K562 (cell line): ENCODE results near the gene ZNF597. TPM values are rescaled to one million over a fixed set of nuclear protein-coding genes. Genes with fewer than 3 reads are reported as not detected.

Source experiments
- ATF3 ChIP-seq, 2 experiments: fragments of 450-650 bp in 1 of 2; sonication (generic) in 1 of 2; formaldehyde crosslinking in 1 of 2; IDR thresholded peaks in 1 of 2; conservative IDR thresholded peaks in 1 of 2; 2 replicates each; pipeline versions ENCODE4 v1.6.1 to v1.8.1; 2016 to 2023; ENCODE audit warnings: mild to moderate bottlenecking in 2 of 2, moderate library complexity in 2 of 2, inconsistent platforms in 1 of 2, missing genetic modification reagents in 1 of 2
- CBX2 ChIP-seq: fragments of 200-600 bp; sonication (generic); IDR thresholded peaks from one replicate; pipeline ENCODE4 v1.6.1; 2012; ENCODE audit warnings: mild to moderate bottlenecking, low read length, inconsistent platforms; ENCODE audit not compliant: insufficient read depth, poor library complexity, severe bottlenecking
- DDX20 ChIP-seq: fragments of 450-650 bp; IDR thresholded peaks from 2 replicates; pipeline ENCODE4 v1.6.1; 2016; ENCODE audit warnings: missing genetic modification characterization, low read depth, mild to moderate bottlenecking, missing compliant biosample characterization, moderate library complexity
- ELK3 ChIP-seq: fragments of 450-650 bp; formaldehyde crosslinking; IDR thresholded peaks from 2 replicates; pipeline ENCODE4 v1.4.0; 2020; ENCODE audit warnings: mild to moderate bottlenecking
- FOXJ3 ChIP-seq: sonication (generic); formaldehyde crosslinking; IDR thresholded peaks from 2 replicates; pipeline ENCODE4 v1.4.0; 2020; ENCODE audit warnings: mild to moderate bottlenecking, missing genetic modification reagents
- MAFG ChIP-seq: fragments of 450-650 bp; conservative IDR thresholded peaks from 2 replicates; pipeline ENCODE4 v1.6.1; 2016; ENCODE audit warnings: missing genetic modification characterization, missing compliant biosample characterization
- MCM7 ChIP-seq, 2 experiments: fragments of 450-650 bp; IDR thresholded peaks; 2 replicates each; pipeline ENCODE4 v1.6.1; 2016 to 2018
- NCOA1 ChIP-seq: fragments of 450-650 bp; IDR thresholded peaks from 2 replicates; pipeline ENCODE4 v1.6.1; 2016; ENCODE audit warnings: low read depth
- PTBP1 ChIP-seq: fragments of 200-400 bp; formaldehyde crosslinking; IDR thresholded peaks from 2 replicates; pipeline ENCODE4 v1.6.1; 2017; ENCODE audit warnings: low read depth, low read length
- RAD51 ChIP-seq: fragments of 450-650 bp; IDR thresholded peaks from 2 replicates; pipeline ENCODE4 v1.7.1; 2016; ENCODE audit warnings: low read depth, mild to moderate bottlenecking, borderline replicate concordance
- TAF1 ChIP-seq: IDR thresholded peaks from 2 replicates; pipeline ENCODE4 v1.6.1; 2011; ENCODE audit warnings: mild to moderate bottlenecking, low read length, moderate library complexity; ENCODE audit not compliant: insufficient read depth, control insufficient read depth, severe bottlenecking; ENCODE audit errors: extremely low read depth
- TAL1 ChIP-seq: fragments of 450-650 bp; IDR thresholded peaks from 2 replicates; pipeline ENCODE4 v1.6.1; 2016; ENCODE audit warnings: mild to moderate bottlenecking
- XRCC4 ChIP-seq: IDR thresholded peaks from one replicate; pipeline ENCODE4 v1.6.1; 2011; ENCODE audit not compliant: insufficient read depth, insufficient read length; ENCODE audit errors: extremely low read depth
- ZNF282 ChIP-seq: sonication (generic); formaldehyde crosslinking; IDR thresholded peaks from 2 replicates; pipeline ENCODE4 v1.8.1; 2023; ENCODE audit warnings: missing genetic modification reagents
- ZNF583 ChIP-seq: fragments of 250-450 bp; sonication (Bioruptor Pico); IDR thresholded peaks from 2 replicates; pipeline ENCODE4 v1.4.0; 2020
- ZNF589 ChIP-seq: fragments of 200-800 bp; sonication (Bioruptor generic); IDR thresholded peaks from 2 replicates; pipeline ENCODE4 v1.6.1; 2016; ENCODE audit warnings: low read depth, missing genetic modification characterization, missing compliant biosample characterization
- ZNF764 ChIP-seq: fragments of 250-450 bp; sonication (Bioruptor Pico); IDR thresholded peaks from 2 replicates; pipeline ENCODE4 v1.4.0; 2020; ENCODE audit warnings: low read depth, mild to moderate bottlenecking, moderate library complexity
- polyA plus RNA-seq, 8 experiments: library from polyadenylated mRNA; depleted of rRNA in 4 of 8; stranded (reverse) in 5 of 8; unstranded in 3 of 8; fragments of >200 nt; fragmentation: Nextera tagmentation in 2 of 8; fragmentation: Illumina TruSeq in 1 of 8; extraction: Ambion mirVana in 2 of 8; extraction: Trizol in 1 of 8; gene quantifications; 2 replicates each; pipeline versions ENCODE4 v1.2.1 to v1.2.3, GENCODE V29; 2011 to 2014; ENCODE audit warnings: inconsistent platforms in 1 of 8, missing spikeins in 1 of 8
- total RNA-seq, 7 experiments: library from RNA; depleted of rRNA in 6 of 7; stranded (reverse); fragments of >200 nt in 6 of 7; fragmentation: Illumina TruSeq in 2 of 7; extraction: Trizol in 2 of 7; gene quantifications; 2 replicates each; pipeline versions ENCODE4 v1.2.1 to v1.2.3, GENCODE V29; 2011 to 2021; ENCODE audit warnings: low replicate concordance in 1 of 7
- TF ChIP-seq, protein P1 (sequence below): sonication (generic); formaldehyde crosslinking; IDR thresholded peaks from 2 replicates; pipeline ENCODE4 v1.8.1; 2023; ENCODE audit warnings: missing genetic modification reagents, mild to moderate bottlenecking, borderline replicate concordance

The ZNF597 gene
- total and polyA plus RNA-seq, 9 of the 15 experiments (the other 6 are each of a cell fraction or from before 2014, with no cell fraction given): 0.14 to 0.68 (median 0.42) TPM

GRCh38 chr16:3400779-3401688, 42.3 kb downstream of the ZNF597 start, which contains the start of the genes ZNF174 and ZSCAN32 (continued):
- TF ChIP-seq, protein P1, sequence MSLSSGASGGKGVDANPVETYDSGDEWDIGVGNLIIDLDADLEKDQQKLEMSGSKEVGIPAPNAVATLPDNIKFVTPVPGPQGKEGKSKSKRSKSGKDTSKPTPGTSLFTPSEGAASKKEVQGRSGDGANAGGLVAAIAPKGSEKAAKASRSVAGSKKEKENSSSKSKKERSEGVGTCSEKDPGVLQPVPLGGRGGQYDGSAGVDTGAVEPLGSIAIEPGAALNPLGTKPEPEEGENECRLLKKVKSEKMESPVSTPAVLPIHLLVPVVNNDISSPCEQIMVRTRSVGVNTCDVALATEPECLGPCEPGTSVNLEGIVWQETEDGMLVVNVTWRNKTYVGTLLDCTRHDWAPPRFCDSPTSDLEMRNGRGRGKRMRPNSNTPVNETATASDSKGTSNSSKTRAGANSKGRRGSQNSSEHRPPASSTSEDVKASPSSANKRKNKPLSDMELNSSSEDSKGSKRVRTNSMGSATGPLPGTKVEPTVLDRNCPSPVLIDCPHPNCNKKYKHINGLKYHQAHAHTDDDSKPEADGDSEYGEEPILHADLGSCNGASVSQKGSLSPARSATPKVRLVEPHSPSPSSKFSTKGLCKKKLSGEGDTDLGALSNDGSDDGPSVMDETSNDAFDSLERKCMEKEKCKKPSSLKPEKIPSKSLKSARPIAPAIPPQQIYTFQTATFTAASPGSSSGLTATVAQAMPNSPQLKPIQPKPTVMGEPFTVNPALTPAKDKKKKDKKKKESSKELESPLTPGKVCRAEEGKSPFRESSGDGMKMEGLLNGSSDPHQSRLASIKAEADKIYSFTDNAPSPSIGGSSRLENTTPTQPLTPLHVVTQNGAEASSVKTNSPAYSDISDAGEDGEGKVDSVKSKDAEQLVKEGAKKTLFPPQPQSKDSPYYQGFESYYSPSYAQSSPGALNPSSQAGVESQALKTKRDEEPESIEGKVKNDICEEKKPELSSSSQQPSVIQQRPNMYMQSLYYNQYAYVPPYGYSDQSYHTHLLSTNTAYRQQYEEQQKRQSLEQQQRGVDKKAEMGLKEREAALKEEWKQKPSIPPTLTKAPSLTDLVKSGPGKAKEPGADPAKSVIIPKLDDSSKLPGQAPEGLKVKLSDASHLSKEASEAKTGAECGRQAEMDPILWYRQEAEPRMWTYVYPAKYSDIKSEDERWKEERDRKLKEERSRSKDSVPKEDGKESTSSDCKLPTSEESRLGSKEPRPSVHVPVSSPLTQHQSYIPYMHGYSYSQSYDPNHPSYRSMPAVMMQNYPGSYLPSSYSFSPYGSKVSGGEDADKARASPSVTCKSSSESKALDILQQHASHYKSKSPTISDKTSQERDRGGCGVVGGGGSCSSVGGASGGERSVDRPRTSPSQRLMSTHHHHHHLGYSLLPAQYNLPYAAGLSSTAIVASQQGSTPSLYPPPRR (CRISPR knock-in tag): no peak
- no peak for TF ChIP-seq MAFG (tag)
- TF ChIP-seq TAF1: peak; percentile 77
- TF ChIP-seq ZNF583 (CRISPR knock-in tag): 0 out of 2 replicates have a peak, but pooled peaks have one; percentile 19
- no peak for TF ChIP-seq RAD51
- TF ChIP-seq DDX20 (tag): no peak
- TF ChIP-seq CBX2: no peak
- no peak for TF ChIP-seq XRCC4
- no peak for TF ChIP-seq ATF3 (IDR thresholded peaks at IDR 0.05)
- TF ChIP-seq ATF3 (CRISPR knock-in tag; conservative IDR thresholded peaks at IDR 0.05): peak; percentile 63; the same call in 1 of the 2 replicates
- TF ChIP-seq ZNF589 (CRISPR knock-in tag): no peak
- TF ChIP-seq NCOA1: no peak
- no peak for TF ChIP-seq PTBP1
- no peak for TF ChIP-seq ELK3
- no peak for TF ChIP-seq MCM7 (IDR thresholded peaks at IDR 0.05)
- TF ChIP-seq ZNF764: no peak
- TF ChIP-seq ZNF282 (CRISPR knock-in tag): no peak; the same call in 1 of the 2 replicates
- no peak for TF ChIP-seq TAL1
- TF ChIP-seq FOXJ3 (CRISPR knock-in tag): no peak
